GM19035 (cell line): ENCODE measurements around the gene MYO5B.

ENCODE experiments used
- ATAC-seq: cut with Tn5 transposase; IDR thresholded peaks from one replicate; pipeline ENCODE4 v1.9.1; 2021; ENCODE audit not compliant: unreplicated experiment

MYO5B gene

DNA sequence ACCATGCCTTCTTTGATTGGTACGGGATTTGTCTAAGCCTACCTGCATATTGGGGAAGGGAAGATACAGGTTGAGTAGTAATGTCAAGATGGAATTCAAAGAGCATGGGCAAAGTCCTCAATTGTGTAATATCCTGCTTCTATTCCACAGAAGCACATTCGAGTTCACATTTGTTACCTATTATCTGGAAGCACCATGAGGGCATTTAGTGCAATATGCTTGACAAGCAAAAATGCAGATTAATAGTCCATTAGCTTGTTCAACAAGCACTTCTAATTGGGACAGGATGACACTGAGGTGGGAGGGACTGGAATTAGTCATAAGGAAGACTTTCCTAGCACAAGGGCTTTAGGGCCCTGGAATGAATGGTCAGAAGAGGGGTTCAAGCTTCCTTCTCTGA, 40.5 kb downstream of the MYO5B start:
- ATAC-seq = no peak

DNA sequence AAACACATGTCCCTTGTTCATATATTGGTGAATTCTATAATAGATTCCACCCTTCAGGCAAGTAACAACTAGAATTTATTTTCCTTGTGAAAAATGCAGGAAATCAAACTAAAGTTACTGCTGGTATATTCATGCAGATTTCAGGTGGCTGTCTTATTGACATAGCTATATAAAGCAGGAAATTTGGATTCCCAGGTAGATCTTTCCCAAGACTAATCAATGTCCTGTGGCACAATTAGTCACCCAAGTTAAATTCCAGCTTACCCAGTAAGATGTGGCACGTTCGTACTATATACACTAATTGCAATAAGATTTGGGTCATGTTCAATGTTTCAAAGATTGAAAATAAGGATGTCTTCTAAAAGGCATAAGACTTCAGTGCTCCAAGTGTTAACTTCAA, 42.0 kb downstream of the MYO5B start:
- ATAC-seq = no peak

DNA sequence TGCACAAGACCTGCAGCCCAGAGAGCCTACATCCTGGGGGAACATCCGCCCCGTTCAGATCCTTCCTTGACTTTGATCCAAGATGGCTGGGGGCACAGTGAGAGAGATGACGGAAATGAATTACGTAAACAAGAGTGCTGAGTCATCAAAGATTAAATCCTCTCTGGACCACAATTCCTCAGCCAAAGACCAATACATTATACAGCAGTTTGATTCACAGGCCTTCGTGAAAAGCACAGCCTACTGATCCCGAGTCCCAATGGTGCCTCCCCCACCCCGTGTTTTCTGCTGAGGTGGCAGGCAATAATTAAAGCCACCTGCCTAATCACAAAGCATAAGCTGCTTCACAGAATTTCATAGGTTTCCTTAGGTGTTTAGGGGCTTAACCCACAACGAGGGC, 43.0 kb downstream of the MYO5B start:
- ATAC-seq = no peak

DNA sequence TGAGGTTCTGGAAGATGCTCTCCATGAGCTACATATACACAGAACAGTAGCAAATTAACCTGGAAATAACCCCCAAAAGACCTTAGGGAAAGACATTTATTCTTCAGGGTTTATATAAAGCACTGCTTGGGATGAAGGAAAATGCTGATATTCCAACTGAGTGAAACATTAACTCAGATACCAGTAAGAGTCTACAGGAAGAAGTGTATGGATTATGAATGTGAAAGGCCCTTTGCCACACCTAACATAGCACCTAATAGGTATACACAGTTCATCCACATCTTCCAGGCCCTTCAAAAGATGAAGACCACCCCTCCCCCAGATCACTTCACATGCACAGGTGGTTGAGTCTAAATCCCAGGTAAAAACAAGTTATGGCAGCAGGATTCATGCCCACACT, 50.4 kb downstream of the MYO5B start:
- no peak for ATAC-seq

DNA sequence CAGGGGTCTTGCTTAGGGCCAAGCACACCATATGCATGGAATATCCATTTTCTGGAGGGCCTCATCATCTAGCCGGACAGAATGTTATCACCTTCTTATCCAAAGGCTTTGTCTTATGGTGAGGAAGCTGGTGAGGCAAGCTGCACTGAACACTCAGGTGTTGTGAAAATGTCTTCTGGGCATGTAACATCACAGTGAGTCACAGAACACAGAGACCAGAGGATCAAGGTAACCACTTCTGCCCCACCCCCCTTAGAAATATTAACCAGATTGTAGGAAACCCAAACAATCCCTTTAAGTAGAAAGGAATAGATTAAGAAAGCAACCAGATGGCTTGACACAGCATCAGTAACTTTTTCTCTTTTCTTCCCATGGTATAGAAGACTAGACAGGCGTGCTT, 51.1 kb downstream of the MYO5B start:
- ATAC-seq = no peak

DNA sequence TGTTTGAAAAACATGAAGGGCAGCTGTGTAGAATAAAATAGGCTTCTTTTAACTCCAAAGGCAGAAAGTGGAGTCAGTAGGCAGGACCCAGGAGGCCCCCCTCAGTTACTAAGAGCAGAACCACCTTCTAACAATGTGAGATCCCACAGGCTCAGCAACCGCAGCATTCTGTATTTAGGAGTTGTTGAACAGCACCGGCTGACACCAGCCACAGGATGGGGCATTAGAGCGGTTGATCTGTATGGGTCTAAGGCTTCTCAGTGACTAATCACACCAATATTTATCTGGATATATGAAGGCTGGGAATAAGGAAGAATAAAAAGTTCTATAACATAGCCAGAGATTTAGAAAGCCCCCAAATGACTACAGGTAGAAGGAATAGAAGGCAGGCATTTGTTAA, 51.7 kb downstream of the MYO5B start:
- ATAC-seq = no peak

DNA sequence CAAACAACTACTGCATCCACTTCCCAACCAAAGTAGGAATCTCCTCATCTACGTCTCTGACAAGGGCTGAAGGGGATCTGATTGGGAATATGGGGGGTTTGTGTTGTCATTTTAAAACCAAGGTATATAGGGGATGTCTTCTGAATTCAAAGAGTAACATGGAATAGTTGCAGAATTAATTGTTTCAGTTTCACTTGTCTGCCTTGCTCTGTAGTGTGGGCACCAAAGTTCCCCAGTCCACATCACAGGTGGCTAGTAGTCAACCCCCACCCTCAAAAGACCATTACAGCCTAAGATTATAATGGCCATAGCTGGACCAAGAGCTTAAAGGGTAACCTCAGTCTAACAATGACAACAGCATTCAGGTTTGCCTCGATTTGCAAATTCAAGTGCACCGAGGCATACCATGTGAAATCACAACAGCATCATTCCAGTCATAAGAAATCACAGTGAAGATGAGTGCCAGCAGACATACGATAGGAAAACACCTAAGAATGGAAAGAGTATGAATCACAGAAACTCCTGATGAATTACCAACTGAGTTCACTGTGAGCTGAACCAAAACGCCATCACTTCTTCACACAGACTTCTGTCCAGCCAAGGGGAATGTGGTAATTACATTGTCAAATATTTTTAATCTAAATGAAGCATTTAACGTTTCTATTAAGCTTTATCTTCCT, 52.4 kb downstream of the MYO5B start:
- ATAC-seq = no peak

DNA sequence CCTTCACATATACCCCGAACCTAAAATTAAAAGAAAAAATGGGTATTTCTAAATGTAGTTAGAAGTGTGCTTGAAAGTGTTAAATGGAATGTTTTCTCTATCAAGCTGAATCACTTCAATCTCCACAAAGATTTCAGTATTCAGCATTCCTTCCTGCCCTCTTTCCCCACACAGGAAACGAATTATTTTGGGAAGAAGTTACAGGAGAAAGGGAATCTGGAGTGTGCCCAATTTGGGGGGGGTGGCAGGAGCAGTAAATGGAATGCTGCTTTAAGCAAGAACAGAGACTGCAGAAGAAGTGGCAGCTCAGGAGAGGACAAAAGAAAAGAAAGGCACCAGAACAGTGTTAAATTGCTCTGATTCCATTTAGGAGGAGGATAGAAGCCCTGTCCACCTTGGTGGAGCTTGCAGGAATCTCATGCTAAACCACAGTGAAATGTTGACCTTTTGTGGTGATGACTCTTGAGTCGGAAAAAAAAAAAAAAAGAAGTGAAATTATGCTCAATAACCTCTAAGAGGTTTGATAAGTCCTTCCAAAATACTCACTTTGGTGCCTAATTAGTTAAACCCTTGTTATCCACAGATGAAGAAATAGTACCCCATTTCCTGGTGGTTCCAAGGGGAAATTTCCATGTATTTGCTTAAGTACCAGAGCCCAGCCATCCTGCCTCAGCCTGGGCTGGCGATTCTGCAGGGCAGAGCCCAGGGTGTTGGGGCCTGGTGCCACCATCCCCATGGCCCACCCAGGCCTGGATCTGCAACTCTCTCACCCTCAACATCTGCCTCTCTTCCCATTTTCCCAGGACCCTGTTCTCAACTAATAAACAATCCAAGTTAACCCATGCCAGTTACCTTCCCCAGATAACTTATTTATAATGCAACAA, 56.5 kb downstream of the MYO5B start:
- ATAC-seq = no peak

DNA sequence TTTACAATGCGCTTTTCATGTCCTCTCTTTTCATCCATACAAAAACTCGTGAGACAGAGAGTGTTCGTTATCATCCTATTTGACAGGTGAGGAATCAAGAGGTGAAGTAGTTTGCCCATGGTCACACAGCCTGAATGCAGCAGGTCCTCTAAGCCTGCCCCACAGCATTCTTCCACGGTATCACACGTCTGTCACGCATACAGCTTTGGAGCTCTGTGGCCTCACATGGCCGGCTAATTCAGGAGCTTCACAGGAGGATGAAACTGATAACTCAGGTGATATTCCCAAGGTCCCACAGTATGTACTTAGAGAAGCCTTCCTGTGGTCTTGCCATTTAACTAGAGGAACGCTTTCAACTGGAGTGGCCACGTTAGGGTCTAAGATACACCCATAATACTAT, 59.0 kb downstream of the MYO5B start:
- ATAC-seq = no peak

DNA sequence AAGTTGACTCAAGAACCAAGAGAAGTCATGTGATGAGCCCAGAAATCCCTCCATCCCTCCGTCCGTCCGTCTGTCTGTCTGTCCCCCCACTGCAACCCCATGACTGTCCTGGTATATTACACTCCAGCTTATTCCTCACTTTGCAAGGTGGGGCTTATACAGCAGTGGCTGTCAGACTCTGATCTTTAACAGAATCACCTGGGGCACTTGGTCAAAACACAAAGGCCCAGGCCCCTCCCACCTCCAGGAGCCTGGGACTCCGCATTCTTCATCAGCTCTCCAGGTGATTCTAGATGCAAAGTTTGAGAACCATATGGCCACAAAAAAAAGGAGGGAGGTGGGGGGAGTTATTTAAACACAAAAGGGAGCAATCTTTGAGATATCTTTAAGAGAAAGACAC, 61.4 kb downstream of the MYO5B start:
- no peak for ATAC-seq

DNA sequence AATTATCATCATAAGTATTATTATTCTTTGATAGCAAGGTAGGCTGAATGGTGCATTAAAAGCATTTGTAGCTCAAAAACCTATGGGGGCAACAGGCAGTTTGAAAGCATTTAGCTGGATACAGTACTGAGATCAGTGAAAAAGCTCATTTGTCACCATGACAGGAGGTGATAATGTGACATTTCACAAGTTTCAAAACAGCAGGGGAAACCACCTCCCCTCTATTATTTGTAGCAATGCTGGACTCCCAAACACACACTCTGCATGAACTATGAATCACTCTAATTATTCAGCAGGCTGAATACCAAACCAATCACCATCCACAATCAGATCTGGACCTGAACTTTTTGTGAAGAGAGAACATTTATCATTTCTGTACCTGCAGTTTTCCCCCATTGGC, 63.4 kb downstream of the MYO5B start:
- ATAC-seq = peak; percentile 66

DNA sequence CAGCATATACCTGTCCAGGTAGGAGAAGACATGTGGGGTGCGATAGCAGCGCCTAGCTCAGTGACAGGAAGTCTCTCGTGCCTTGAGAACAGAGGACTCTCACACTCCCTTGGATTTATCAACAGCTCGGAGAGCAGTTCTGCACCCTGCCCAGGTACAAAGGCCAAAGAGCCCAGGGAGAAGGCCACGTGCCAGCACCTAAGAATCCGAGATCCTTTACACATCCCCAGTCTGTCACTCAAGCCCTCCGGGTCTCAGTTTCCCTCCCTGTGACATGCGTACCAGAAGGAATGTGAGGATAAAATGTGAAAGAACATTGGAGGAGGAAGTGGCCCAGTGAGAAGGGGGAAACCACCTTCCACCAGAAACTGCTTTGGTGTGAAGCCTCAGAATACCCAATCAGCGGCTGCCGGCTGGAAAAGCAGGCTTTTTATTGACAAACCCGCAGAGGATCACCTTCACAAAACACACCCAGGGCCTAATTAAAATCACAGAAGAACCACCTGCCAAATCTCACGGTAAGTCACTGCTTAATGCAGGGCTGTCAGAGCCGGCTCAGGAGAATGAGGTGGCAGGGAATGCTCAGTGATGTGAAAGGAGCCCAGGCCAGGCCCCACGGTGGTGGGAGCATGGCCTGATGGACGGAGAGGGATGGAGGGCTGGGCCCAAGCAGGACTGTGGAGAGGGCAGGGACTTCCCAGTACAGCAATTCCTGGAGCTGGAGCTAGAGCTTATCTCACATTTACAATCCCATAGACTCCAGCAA, 66.3 kb downstream of the MYO5B start:
- no peak for ATAC-seq

DNA sequence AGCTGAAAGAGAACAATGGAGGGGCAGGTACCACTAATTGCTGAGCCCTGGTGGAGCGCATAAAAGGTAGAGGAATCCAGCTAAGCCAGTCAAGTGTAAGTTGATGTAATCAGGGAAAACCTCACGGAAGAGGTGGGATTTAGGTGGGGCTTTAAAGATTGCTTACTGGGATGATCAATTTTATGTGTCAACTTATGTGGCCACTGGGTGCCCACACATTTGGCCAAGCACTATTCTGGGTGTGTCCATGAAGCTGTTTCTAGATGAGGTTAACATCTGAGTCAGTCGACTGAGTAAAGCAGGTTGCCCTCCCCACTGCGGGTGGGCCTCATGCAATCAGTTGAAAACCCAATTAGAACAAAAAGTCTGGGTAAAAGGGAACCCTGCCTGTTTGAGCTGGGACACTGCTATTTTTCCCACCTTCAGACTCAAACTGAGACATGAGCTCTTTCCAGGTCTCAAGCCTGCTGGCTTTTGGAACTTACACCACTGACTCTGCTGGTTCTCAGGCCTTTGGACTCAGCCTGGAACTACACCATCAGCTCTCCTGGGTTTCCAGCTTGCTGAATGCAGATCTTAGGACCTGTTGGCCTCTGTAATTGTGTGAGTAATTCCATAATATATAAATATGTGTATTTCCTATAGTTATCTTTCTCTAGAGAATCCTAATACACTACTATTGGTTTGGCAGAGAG, 67.3 kb downstream of the MYO5B start:
- no peak for ATAC-seq

DNA sequence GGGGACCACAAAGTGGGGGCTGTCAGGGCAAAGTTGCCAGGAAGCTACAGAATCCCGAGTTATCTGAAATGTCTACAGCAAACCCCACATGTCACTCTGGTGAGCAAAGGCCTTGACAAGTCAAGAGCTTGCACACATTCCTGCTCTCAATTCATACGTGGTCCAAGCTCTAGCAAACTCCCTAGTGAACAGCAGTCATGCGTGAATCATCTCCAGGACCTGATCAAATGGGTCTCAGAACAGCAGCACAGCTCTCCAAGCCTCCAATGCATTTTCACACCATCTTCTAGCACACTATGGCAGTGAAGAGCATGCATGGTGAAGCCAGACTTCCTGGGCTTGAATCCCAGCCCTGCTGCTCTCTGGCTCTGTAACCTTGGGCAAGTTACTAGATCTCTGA, 68.5 kb downstream of the MYO5B start:
- no peak for ATAC-seq

DNA sequence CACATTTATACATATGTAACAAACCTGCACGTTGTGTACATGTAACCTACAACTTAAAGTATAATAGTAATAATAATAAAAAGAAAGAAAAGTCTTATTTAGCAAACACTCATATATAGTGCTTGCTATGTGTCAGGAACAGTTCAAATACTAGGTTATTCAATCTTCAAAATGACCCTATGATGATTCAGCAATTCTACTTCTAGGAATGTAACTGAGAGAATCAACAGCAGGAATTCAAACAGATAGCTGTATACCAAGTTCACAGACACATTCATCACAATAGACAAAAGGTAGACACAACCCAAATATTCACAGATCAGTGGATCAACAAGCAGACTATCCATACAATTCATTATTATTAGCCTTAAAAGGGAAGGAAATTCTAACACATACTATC, 69.5 kb downstream of the MYO5B start:
- ATAC-seq = no peak

DNA sequence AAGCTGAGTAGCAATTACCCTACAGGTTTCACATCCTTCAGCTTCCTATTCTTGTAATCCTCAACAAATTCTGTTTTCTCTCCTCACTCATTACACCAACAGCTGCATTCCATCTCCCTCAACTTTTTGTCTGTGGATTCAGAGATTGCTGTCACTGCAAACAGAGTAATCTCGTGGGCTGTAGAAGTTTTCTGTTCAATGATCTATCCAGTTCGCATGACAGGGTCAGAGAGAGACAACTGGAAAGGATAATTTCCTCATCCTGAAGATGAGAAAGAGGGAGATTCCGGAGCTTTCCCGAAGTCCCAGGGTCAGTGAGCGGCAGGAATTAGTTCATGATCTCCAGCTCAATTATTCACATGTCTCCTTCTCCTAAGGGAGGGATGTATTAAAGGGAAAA, 75.7 kb downstream of the MYO5B start:
- ATAC-seq = no peak

DNA sequence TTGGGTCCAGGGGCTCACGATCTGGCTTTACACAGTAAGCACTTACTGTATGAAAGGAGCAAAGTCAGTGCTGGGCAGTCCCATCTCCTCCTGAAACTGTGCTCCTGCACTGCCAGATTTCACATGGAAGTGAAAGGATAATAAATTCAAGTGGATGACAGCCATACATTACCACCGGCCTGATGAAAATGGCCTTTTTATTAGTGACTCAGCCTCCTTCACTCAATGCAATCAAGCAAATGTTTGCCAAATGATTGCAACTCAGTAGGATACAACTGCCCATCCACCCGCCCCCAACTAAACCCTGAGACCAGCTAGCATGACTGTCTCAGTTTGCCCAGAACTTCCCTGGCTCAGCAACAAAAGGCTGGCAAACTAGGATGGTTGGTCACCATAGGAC, 77.1 kb downstream of the MYO5B start:
- ATAC-seq = no peak

DNA sequence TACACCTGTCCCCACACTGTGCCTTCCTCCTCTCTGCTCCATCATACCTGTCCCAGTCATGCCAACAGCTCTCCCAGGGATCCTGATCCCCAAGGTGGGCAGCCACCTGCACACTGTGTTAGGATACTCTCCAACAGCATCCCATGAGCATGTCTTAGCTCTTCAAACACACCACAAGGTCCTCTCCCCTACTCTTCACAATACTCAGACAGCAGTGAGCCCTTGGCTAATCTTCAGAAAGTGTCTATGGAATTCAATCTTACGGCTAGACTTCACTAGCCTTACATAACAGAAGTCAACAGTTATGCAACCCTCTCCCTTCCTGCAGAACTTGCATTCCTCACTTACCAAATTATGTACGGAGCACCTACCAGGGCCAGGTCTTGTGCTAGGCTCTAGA, 79.9 kb downstream of the MYO5B start:
- no peak for ATAC-seq

DNA sequence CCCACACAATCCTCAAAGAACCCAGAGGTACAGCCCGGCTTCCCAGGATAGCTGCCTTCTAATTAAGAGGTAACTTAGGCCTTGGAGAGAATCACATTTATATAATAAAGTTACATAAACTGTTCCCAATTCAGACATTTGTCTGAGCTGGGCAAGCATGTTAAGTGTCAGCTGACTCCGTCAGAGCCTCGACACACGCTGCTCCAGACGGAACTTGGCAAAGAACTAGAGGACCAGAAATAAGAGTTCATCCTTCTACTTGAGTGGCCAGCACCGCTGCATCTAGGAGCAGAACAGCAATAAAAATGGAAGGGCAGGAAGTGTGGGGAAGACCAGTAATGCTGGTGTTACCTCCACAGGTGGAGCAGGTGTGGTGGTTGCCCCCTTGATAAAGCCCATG, 80.5 kb downstream of the MYO5B start:
- no peak for ATAC-seq

DNA sequence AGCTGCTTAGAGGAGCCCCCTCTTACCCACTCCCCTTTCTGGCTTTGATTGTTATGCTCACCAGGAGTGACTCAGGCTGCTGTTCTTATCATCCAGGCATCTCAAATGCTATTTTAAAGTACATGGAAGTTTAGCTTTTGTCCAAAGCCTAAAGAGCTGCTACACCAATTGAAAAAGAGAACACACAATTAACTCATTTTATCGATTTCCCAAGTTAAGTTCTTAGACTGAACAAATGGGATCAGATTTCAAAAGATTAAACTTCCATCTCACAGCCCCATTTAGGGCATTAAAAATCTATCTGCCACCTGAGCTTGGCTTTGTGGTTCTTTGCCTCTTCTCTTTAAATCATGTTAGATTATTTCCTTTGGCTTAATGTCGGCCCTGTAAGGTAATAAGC, 81.2 kb downstream of the MYO5B start:
- ATAC-seq = no peak

DNA sequence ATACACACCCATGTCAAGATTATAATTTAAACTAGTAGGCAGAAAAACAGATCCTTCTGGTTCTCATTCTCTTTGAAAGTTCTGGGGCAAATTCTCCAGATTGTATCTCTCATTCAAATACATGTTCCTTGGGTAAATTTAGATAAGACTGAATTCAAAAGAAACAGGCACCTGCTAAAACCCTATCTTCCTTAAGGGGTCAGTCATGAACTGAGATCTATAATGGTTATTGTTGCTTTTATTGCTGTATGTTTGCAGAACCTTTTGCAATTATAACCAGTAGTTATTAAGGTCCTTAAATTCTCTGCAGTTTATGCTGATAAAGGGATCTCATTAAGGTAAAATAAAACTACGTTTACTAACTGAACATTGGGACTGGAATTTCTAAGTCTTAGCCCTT, 83.5 kb downstream of the MYO5B start:
- no peak for ATAC-seq
